ENCODE results near the gene AARS1.
"Not testable (repeated sequence)": the region's sequence is repeated elsewhere in the genome, so short reads cannot be mapped to it uniquely, and the experiment has no call there.

AARS1 gene
- total RNA-seq, result 52.9 reads per million, percentile 69 among the genes with 10 or more reads in this experiment

GRCh38 chr16:70289229-70290094, at the start of gene AARS1:
TSS of gene AARS1 (minus strand) at chr16:70289506. CDS start at chr16:70282763, 6,743 bp downstream.
- DNase-seq, result peak; percentile 92

DNA sequence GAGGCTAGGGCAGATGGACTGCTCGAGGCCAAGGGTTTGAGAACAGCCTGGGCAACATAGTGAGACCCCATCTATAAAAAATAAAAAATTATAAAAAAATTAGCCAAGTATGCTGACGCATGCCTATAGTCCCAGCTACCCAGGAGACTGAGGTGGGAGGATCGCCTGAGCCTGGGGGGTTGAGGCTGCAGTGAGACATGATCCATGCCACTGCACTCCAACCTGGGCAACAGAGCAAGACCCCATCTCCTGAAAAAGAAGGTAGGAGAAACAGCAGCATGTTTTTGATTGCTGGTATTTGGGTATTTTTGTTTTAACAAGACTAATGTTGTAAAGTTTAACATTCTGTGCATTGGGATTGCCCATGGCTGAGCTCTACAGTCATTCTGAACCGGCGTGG, 48.5 kb upstream of the AARS1 start:
- no peak for DNase-seq

GRCh38 chr16:70332728-70333127, 43.4 kb upstream of the AARS1 start:
- not testable (repeated sequence) for DNase-seq

DNA sequence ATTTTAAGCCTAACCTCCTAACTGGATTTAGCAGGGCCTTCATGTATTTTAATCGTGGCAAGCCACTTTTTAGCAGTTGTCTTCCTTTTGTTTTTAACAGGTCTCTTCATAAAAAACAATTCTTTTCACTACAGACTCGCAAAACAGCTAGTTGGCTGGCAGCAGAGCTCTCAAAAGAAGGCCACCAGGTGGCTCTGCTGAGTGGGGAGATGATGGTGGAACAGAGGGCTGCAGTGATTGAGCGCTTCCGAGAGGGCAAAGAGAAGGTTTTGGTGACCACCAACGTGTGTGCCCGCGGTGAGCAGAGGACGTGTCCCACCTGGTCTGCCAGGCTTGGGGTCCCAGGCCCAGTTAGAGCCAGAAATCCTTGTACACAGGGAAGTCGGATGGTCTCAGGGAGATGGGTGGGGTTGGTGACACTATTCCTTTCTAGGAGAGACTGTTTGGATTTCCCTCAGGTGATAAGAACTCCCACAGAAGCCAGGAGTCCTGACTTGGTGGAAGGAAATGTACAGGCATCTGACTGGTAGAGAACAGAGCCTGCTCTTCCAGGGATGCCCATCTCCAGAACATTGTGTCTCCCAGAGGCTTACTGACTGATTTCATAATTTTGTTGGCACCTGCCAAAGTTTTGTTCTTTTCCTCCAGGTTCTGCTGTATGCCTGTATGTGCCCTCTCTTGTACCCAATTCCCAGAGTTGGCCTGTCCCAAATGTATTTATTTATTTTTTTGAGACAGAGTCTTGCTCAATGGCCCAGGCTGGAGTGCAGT, 42.5 kb upstream of the AARS1 start:
- DNase-seq, result no peak

GRCh38 chr16:70331091-70331490, 41.8 kb upstream of the AARS1 start:
- DNase-seq, result no peak

DNA sequence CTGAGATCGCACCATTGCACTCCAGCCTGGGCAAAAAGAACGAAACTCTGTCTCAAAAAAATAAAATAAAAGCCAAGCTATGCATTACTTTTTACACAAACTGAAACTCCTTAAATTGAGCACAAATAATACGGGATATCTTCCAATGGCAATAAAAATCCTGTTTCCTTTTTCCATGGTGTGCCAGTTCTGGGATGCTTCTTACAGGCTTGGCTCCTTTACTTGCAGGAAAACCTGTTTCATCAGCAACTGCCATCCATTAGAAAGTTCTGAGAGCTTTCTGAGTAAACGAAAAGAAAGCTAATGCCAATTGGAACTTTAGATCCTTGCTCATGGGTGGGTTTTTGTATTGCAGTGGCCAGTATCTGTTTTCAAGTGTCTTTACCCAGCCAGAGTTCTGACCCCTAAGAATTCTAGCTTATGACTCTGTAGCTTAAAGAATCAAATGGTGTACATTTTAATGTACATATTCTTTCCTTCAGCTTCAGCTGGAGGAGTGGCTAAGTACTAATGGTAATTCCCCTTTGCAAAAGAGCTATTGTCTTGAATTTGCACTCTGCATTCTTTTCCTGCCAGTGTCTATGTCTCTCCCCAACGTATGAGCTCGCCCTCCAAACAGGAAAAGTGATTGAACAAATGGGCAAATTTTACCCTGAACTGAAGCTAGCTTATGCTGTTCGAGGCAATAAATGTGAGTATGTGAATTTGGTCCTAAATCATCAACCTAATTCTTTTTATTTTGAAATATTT, 35.9 kb upstream of the AARS1 start:
- DNase-seq, result no peak

DNA sequence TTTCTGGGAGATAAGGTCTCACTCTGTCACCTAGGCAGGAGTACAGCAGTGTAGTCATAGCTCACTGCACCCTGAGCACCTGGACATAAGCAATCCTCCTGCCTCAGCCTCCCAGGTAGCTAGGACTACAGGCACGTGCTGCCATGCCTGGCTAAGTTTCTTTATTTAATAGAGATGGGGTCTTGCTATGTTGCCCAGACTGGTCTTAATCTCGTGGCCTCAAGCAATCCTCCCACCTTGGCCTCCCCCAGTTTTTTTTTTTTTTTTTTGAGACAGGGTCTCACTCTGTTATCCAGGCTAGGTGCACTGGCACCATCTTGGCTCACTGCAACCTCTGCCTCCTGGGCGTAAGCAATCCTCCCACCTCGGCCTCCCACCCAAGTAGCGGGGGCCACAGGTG, 30.8 kb upstream of the AARS1 start:
- DNase-seq, result no peak

- not testable (repeated sequence) for DNase-seq
Measured at GRCh38 chr16:70307726-70308125, 18.4 kb upstream of the AARS1 start.

DNA sequence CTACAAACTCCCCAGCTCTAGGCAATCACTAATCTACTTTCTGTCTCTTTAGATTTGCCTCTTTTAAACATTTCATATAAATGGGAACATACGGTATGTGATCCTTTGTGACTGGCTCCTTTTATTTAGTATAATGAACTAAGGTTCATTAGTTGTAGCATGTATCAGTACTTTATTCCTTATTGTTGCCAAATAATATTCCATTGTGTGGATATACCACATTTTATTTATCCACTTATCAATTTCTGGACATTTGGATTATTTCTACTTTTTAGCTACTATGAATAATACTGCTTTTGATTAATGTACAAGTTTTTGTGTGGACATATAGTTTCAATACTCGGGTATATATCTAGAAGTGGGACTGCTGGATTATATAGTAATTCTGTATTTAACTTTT, 17.6 kb upstream of the AARS1 start:
- DNase-seq, result no peak

DNA sequence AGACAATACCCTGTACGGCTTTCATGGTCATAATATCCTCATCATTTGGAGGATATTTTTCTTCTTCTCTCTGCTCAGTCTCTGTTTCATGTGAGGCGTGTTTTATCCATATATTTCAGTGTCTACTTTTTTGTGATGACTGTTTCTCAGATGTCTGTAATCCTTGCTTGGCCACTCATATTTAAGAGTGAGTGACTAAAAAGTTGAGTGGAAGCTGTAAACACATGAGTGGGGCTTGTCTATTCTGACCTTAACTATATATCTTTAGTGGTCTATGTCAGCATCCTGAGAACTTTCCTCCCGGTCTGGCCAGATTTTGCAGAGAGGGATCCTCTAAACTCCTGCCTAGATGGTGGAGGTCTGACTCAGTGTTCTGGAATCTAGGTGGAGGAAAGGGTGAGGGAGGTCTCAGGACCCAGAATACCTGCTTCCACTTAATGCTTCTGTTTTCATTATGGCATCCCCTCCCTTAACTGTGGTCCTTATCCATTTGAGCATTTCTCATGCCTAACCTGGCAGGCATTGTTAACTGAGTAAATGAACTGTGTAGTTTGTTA, 15.7 kb upstream of the AARS1 start:
- no peak for DNase-seq

DNA sequence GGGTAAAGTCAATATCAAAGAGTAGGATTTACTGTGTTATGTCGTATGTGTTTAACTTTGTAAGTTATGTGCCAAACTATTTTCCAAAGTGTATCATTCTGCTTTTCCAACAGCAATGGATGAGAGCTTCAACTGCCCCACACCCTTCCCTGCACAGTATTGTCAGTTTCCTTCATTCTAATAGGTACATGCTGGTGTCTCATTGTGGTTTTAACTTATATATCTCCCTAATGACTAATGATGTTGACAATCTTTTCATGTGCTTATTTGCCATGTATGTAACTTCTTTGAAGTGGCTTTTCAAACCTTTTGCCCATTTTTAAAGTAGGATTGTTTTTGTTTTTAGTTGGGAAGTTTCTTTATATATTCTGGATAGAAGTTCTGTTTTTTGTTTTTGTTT, 13.4 kb upstream of the AARS1 start:
- DNase-seq, result no peak

- DNase-seq, result no peak
Measured at GRCh38 chr16:70301121-70301520, 11.8 kb upstream of the AARS1 start.

DNA sequence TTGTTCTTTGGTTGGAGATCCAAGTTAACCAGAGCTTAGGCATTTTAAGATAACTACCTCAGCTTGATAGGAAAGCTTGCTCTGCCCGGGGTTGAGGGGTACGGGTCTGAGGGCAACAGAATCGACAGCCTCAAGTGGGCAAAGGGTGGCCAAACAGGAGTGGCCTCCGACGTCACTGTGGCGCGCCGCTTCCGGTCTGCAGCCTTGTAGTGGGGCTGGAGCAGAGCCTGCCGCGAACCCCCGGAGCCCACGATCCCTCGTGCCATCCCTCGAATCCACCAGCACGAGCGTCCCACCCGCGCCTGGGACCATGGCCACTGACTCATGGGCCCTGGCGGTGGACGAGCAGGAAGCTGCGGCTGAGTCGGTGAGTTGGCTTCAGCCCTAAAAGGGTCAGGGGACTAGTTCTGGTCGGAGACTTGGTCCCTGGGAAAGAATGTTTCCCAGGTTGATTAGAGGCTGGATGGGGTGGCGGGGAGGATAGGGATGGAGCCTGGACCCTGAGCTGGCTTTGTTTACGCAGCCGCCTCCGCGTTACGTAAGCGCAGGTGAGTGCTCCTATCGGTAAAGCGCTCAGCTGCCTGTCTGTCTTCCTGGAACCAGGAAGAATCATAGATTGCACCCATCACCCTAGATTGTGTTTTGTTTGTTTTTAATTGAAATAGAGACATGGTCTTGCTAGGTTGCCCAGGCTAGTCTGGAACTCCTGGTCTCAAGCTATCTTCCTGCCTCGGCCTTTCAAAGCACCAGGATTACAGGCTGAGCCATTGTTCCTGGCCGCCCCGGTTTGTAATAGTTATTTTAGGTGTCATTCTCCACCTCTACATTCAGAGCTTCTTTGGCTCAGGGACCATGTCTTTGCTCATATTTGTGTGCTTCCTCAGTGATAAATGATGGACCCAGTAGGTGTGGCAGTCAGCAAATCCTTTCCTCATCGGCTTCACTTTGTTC, 10.0 kb upstream of the AARS1 start, which contains the start of gene DDX19B:
Gene DDX19B (plus strand): TSS at position 199 of the 951 bp plus-strand sequence. CDS start 112 bp downstream, at position 311.
- DNase-seq, result peak; percentile 36

DNA sequence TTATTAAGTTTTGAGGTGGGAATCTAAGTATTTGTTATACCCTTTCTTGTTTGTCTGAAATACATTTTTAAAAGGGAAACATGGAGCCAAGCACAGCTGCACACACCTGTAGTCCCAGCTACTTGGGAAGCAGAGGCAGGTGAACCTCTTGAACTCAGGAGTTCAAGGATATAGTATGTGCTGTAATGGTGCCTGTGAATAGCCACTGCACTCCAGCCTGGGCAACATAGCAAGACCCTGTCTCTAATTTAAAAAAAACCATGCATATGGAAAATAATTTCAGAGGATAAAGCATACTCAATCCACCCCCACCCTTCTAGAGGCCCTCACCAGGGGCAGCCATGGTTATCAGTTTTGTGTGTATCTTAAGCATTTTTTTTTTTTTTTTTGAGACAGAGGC, 6.3 kb upstream of the AARS1 start:
- DNase-seq, result no peak

DNA sequence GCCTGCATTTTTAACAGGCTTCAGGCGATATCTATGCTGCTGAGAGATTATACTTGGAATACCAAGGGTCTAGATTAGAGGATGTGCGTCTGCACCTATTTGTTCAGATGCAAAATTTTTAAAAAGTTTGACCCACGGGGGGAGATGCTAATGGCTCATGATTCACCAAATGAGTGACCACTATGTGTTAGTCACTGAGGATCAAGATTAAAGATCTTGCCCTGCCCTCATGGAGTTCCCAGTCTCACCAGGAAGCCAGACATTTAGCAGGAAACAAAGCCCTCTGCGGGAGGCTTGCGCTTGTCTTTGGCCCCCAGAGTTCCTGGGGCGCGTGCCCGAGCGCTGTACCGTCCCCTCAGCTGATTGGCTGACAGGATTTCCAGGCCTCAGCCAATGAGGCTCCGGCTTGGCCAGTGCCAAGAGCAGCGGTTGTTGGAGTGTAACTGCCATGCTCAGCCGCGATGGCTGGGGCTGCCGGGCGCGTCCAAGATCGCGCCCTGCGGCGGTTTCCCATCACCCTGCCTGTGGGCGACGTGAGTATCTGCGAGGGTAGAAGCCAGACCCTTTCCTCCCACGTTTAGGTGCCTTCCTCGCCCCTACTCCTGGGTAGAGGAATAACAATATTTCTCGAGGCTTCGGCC, 5.2 kb upstream of the AARS1 start:
- DNase-seq, result no peak

- DNase-seq, result not testable (repeated sequence)
Measured at GRCh38 chr16:70292148-70292547, 2.8 kb upstream of the AARS1 start.

GRCh38 chr16:70290949-70291519, 1.7 kb upstream of the AARS1 start:
- no peak for DNase-seq

GRCh38 chr16:70287304-70287971, 1.9 kb downstream of the AARS1 start:
- not testable (repeated sequence) for DNase-seq

GRCh38 chr16:70276392-70276791, 12.9 kb downstream of the AARS1 start:
- no peak for DNase-seq

DNA sequence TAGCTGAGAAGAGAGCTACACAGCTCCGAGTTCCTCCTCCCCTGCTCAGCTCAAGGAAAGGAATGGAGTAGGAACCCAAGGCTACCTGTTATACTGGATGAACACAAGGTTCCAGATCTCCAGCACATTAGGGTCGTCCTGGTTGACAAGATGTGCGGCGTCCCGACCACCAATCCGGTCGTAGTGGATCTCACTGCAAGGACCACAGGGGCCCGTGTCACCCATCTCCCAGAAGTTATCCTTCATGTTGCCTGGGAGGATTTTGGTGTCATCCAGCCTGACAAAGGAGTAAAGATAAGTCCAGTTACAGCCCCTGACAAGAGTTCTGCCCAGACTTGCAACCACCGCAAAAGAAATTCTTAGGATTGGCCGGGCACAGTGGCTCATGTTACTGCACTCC, 17.6 kb downstream of the AARS1 start:
- DNase-seq, result no peak

Measured in effector CD4-positive, alpha-beta T cell (primary cell).